HUES6 (cell line): ENCODE measurements around the gene TLE1.
A peak's percentile ranks its signal among the peaks of the same experiment; 100 is the strongest.

Source experiments
- H3K27ac ChIP-seq: 2 replicates; pipeline ENCODE4 v1.7.0; 2013; ENCODE audit warnings: low read depth, mild to moderate bottlenecking, low read length, inconsistent platforms
- H3K27me3 ChIP-seq: 2 replicates; pipeline ENCODE4 v1.6.1; 2013; ENCODE audit warnings: low read length; ENCODE audit not compliant: control insufficient read depth, insufficient read depth
- H3K36me3 ChIP-seq: 2 replicates; pipeline ENCODE4 v1.6.1; 2013; ENCODE audit warnings: low read length; ENCODE audit not compliant: control insufficient read depth, insufficient read depth
- H3K4me1 ChIP-seq: 2 replicates; pipeline ENCODE4 v1.6.1; 2013; ENCODE audit warnings: low read length; ENCODE audit not compliant: control insufficient read depth, insufficient read depth
- H3K4me3 ChIP-seq: 2 replicates; pipeline ENCODE4 v1.5.1; 2013; ENCODE audit warnings: low read depth, low read length
- H3K9ac ChIP-seq: one replicate; pipeline ENCODE4 v1.6.1; 2013; ENCODE audit warnings: mild to moderate bottlenecking, low read length
- H3K9me3 ChIP-seq: 2 replicates; pipeline ENCODE4 v1.6.1; 2013; ENCODE audit warnings: low read depth, low read length; ENCODE audit not compliant: control insufficient read depth, insufficient read depth

TLE1 gene

DNA sequence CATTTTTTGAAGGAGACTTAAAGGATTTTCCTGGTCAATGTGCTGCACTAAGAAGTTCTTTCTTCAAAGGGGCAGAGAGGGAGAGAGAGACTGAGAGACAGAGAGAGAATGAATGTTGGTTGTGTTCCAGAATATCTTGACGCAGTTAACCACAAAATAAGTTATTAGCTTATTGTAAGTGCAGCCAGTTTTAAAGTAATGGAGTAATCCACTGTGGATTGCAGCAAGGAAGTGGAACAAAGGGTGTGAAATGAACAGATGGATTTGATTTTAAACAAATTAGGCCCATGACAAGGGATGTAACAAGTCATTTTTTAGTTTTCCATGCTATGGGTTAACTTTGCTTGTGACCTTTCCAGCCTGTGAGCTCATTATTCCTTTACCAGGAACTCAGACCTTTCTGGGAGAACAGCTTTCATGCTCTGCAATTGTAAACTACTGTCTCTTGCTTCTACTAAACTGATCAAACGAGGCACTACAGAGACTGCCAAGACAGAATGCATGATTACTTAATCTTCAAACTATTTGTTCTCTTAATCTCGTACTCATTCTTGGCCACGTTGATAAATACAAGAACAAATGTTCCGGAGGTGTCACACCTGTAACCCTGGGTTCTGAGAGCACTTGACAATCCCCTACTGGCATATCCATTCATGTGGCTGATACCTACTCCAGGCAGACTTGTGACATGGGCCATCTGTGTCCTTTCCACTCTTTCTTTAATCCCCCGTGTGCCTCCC, 131.1 kb downstream of the TLE1 start:
- H3K4me3 ChIP-seq: no peak overlapping the region
- H3K27me3 ChIP-seq: no peaks in the 10 kb centered on the region
- no peak overlapping the region for H3K27ac ChIP-seq
- H3K4me1 ChIP-seq: peaks cover 15% of the 10 kb centered on the region
- H3K9me3 ChIP-seq: no peaks in the 10 kb centered on the region
- H3K36me3 ChIP-seq: no peaks in the 10 kb centered on the region
- H3K9ac ChIP-seq: no peak overlapping the region

GRCh38 chr9:81557452-81558090, 131.8 kb downstream of the TLE1 start:
- Histone ChIP-seq H3K9ac (no peak overlapping the region), H3K27ac (no peak overlapping the region), H3K36me3 (no peaks in the 10 kb centered on the region), H3K4me1 (peaks cover 19% of the 10 kb centered on the region), H3K9me3 (no peaks in the 10 kb centered on the region), H3K4me3 (no peak overlapping the region), H3K27me3 (no peaks in the 10 kb centered on the region)

DNA sequence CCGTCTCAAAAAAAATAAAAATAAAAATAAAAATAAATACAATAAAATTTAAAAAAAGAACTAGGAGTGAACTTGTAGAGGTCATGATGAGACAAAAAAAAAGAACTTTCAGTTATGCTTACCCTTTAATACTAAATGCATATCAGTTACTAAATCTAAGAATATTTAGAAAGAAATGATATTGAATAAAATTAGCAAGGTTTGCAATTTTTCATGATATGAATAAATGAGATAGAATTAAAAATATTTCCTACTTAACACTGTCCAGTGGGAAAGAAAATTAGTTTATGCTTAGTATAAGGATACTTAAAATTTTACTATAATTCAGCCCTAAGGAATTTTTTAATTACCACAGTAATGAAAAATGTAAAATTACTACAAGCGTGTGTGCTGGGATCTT, 132.4 kb downstream of the TLE1 start:
- Histone ChIP-seq H3K36me3 (no peaks in the 10 kb centered on the region), H3K9me3 (no peaks in the 10 kb centered on the region), H3K4me3 (no peak overlapping the region), H3K27ac (no peak overlapping the region), H3K4me1 (peaks cover 25% of the 10 kb centered on the region), H3K27me3 (no peaks in the 10 kb centered on the region), H3K9ac (no peak overlapping the region)

- H3K36me3 ChIP-seq: no peaks in the 10 kb centered on the region
- H3K9me3 ChIP-seq: no peaks in the 10 kb centered on the region
- H3K4me1 ChIP-seq: peaks cover 26% of the 10 kb centered on the region
- H3K4me3 ChIP-seq: no peak overlapping the region
- H3K27ac ChIP-seq: no peak overlapping the region
- H3K27me3 ChIP-seq: no peaks in the 10 kb centered on the region
- H3K9ac ChIP-seq: no peak overlapping the region
Measured at GRCh38 chr9:81552581-81552991, 136.8 kb downstream of the TLE1 start.

DNA sequence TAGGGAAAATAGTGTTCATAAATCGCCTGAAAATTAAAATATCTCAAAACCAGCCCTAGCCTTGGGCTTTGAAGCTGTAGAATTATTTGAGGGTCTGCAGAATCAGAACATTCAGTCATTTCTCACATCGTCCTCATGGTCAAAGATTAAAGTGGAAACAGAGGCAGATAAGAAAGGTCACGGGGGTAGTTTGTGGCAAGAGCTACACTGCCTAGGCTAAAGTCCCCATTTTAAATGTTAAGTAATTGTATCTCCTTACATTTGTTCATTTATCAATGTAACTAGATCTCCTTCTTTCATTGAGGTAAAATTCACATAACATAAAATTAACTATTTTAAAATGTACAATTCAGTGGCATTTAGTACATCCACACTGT, 139.2 kb downstream of the TLE1 start:
- no peak overlapping the region for H3K4me3 ChIP-seq
- H3K9ac ChIP-seq: no peak overlapping the region
- no peaks in the 10 kb centered on the region for H3K9me3 ChIP-seq
- H3K27ac ChIP-seq: 0 out of 2 replicates have a peak overlapping the region, but pooled peaks have one; percentile 29
- H3K27me3 ChIP-seq: no peaks in the 10 kb centered on the region
- no peaks in the 10 kb centered on the region for H3K36me3 ChIP-seq
- H3K4me1 ChIP-seq: peaks cover 42% of the 10 kb centered on the region

DNA sequence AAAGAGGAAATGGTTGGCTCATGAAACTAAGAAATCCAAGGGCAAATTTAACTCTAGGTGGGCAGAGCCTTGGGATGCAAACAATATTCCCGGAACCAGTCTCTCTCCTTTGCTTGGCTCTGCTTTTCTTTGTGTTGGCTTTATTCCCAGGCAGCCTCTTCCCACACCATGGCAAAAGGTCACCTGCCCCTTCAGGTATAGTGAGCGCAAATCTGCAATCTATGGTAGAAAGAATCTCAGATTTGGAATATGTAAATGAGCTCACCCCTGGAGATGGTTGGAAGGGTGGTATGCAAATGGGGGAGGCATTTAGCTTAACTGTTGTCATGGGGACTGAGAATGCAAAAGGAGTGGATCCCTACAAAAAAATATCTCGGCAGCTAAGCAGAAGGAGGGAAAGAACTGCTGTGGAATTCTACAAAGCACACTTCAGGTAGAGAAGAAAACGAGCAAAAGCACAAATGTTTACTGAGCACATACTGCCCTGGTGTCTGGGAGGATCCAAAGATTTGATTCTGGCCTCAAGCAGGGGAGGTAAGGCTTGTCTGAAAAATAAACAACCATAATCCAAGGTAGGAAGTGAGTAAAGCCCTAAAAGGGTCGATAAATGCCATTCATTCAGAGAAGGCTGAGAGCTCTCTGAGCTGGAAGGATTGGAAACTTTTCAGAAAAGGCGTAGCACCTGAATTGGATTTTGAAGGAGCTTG, 139.7 kb downstream of the TLE1 start:
- no peaks in the 10 kb centered on the region for H3K9me3 ChIP-seq
- peak overlapping the region; percentile 30; the same call in 1 of the 2 replicates for H3K4me3 ChIP-seq
- H3K27me3 ChIP-seq: no peaks in the 10 kb centered on the region
- no peak overlapping the region for H3K9ac ChIP-seq
- H3K4me1 ChIP-seq: peaks cover 42% of the 10 kb centered on the region
- H3K36me3 ChIP-seq: no peaks in the 10 kb centered on the region
- H3K27ac ChIP-seq: 0 out of 2 replicates have a peak overlapping the region, but pooled peaks have one; percentile 29

DNA sequence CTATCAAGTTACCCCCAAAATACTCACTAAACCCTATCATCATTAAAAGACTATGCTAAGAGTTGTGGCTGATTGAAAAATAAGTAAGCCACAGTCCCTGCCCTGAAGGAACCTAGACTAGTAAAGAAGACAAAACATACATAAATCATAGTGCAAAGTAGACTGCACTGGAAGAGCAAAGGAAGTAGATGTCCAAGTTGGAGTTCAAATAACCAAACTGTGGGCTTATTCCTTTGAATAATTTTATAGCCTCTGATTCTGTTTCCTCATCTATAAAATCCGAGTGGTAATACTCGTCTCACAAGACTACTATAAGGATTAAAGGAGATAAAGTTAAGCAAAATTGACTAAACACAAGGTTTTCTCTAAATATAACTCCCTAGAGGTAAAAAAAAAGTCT, 140.4 kb downstream of the TLE1 start:
- no peaks in the 10 kb centered on the region for H3K36me3 ChIP-seq
- H3K9ac ChIP-seq: no peak overlapping the region
- H3K9me3 ChIP-seq: no peaks in the 10 kb centered on the region
- no peak overlapping the region for H3K4me3 ChIP-seq
- H3K4me1 ChIP-seq: peaks cover 42% of the 10 kb centered on the region
- no peak overlapping the region for H3K27ac ChIP-seq
- H3K27me3 ChIP-seq: no peaks in the 10 kb centered on the region

- Histone ChIP-seq H3K36me3 (no peaks in the 10 kb centered on the region), H3K27me3 (no peaks in the 10 kb centered on the region), H3K4me1 (peaks cover 30% of the 10 kb centered on the region), H3K4me3 (no peak overlapping the region), H3K27ac (no peak overlapping the region), H3K9ac (no peak overlapping the region), H3K9me3 (no peaks in the 10 kb centered on the region)
Measured at GRCh38 chr9:81546489-81546888, 142.9 kb downstream of the TLE1 start.

DNA sequence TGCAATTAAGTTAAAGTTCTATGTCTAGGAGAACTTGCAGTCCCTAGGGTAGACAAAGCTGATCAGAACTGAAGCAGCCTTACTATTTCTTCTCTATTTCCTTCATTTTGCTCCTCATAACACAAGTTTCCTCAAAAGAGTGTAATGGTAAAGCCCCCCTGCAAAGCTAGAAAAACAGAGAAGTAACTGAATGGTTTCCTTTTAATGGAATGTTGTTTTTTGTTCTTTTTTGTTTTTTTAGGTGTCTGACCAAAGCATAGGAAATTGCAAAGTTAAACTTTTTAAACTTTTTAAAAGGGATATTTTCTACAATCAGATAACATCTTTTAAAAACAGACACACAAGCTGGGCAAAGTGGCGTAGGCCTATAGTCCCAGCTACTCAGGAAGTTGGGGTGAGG, 145.7 kb downstream of the TLE1 start:
- Histone ChIP-seq H3K9me3 (no peaks in the 10 kb centered on the region), H3K27ac (no peak overlapping the region), H3K27me3 (no peaks in the 10 kb centered on the region), H3K36me3 (no peaks in the 10 kb centered on the region), H3K9ac (no peak overlapping the region), H3K4me1 (peaks cover 17% of the 10 kb centered on the region), H3K4me3 (no peak overlapping the region)

GRCh38 chr9:81542118-81542889, 147.0 kb downstream of the TLE1 start:
- Histone ChIP-seq H3K4me3 (no peak overlapping the region), H3K9me3 (no peaks in the 10 kb centered on the region)

More at GRCh38 chr9:81542118-81542889, 147.0 kb downstream of the TLE1 start:
- no peaks in the 10 kb centered on the region for H3K36me3 ChIP-seq
- H3K4me1 ChIP-seq: peaks cover 14% of the 10 kb centered on the region
- H3K9ac ChIP-seq: no peak overlapping the region
- no peak overlapping the region for H3K27ac ChIP-seq
- H3K27me3 ChIP-seq: no peaks in the 10 kb centered on the region
